NCI-H2227 (cell line): Measurements from ENCODE around the gene CD2AP.
"Not testable (repeated sequence)": the region's sequence is repeated elsewhere in the genome, so short reads cannot be mapped to it uniquely, and the experiment has no call there.

Experiments
- DNase-seq: peaks from one replicate; lab custom pipeline; 2025; ENCODE audit not compliant: unreplicated experiment; lab: John Stamatoyannopoulos, UW

CD2AP gene

GRCh38 chr6:47477497-47478232 is at the start of gene CD2AP:
Gene CD2AP, plus strand, starts transcription at chr6:47477789. Its CDS starts 456 bp downstream, at chr6:47478245.
- peak; percentile 91 for DNase-seq

GRCh38 chr6:47428288-47428687 is 49.3 kb upstream of the CD2AP start:
- DNase-seq = no peak

GRCh38 chr6:47428746-47429664 is 48.6 kb upstream of the CD2AP start:
- DNase-seq = no peak

GRCh38 chr6:47434372-47435253 is 43.0 kb upstream of the CD2AP start:
- DNase-seq = no peak

- DNase-seq = no peak
These were observed 42.4 kb upstream of the CD2AP start for GRCh38 chr6:47435254-47435612.

GRCh38 chr6:47437592-47437991 is 40.0 kb upstream of the CD2AP start:
- DNase-seq = no peak

- DNase-seq = no peak
These were observed 38.9 kb upstream of the CD2AP start for GRCh38 chr6:47438481-47439347.

GRCh38 chr6:47439348-47439668 is 38.3 kb upstream of the CD2AP start:
- DNase-seq = no peak

- no peak for DNase-seq
These were observed 36.9 kb upstream of the CD2AP start for GRCh38 chr6:47440719-47441118.

GRCh38 chr6:47444964-47445363 is 32.6 kb upstream of the CD2AP start:
- DNase-seq = not testable (repeated sequence)

- no peak for DNase-seq
These were observed 30.8 kb upstream of the CD2AP start for GRCh38 chr6:47446669-47447330.

GRCh38 chr6:47447722-47448121 is 29.9 kb upstream of the CD2AP start:
- no peak for DNase-seq

GRCh38 chr6:47451162-47451561 is 26.4 kb upstream of the CD2AP start:
- DNase-seq = no peak

GRCh38 chr6:47452899-47453298 is 24.7 kb upstream of the CD2AP start:
- no peak for DNase-seq

GRCh38 chr6:47453372-47453936 is 24.1 kb upstream of the CD2AP start:
- no peak for DNase-seq

- DNase-seq = no peak
These were observed 22.7 kb upstream of the CD2AP start for GRCh38 chr6:47454713-47455396.

- no peak for DNase-seq
These were observed 21.9 kb upstream of the CD2AP start for GRCh38 chr6:47455533-47456209.

GRCh38 chr6:47456536-47456975 is 21.0 kb upstream of the CD2AP start:
- DNase-seq = no peak
